Gastrocnemius medialis (tissue), 4 donors: ENCODE measurements around the gene SPG7. TPM values are rescaled to one million over a fixed set of nuclear protein-coding genes. Genes with fewer than 3 reads are reported as not detected.

Experiments
- ATAC-seq, 2 donors: fragments of 150-250 bp; one replicate each; pipeline ENCODE4 v1.9.1; 2016
- DNase-seq, 2 donors: peaks; one replicate each; pipeline ENCODE4 v3.0.0-alpha.2; 2019
- H3K27ac ChIP-seq, 4 donors: fragments of 200-600 bp; sonication (generic); 1 replicate in 1 of 4; 2 replicates in 3 of 4; pipeline ENCODE4 v1.5.1; 2016 to 2018; ENCODE audit warnings: mild to moderate bottlenecking in 2 of 4, moderate library complexity in 1 of 4
- H3K27me3 ChIP-seq, 3 donors: fragments of 200-600 bp; sonication (generic) in 2 of 3; 1 replicate in 1 of 3; 2 replicates in 2 of 3; pipeline versions ENCODE4 v1.5.1 to v1.6.0; 2016 to 2019; ENCODE audit warnings: mild to moderate bottlenecking in 1 of 3, moderate library complexity in 1 of 3
- H3K36me3 ChIP-seq, 2 donors: fragments of 200-600 bp; sonication (generic) in 1 of 2; one replicate each; pipeline ENCODE4 v1.5.1; 2017 to 2018
- H3K4me1 ChIP-seq, 2 donors: fragments of 200-600 bp; sonication (generic) in 1 of 2; one replicate each; pipeline ENCODE4 v1.5.1; 2016 to 2017; ENCODE audit warnings: mild to moderate bottlenecking in 2 of 2
- H3K4me3 ChIP-seq, 4 donors: fragments of 200-600 bp; sonication (generic) in 3 of 4; 1 replicate in 1 of 4; 2 replicates in 3 of 4; pipeline ENCODE4 v1.5.1; 2016 to 2019; ENCODE audit warnings: mild to moderate bottlenecking in 2 of 4
- H3K9me3 ChIP-seq, 3 donors: fragments of 200-600 bp; sonication (generic) in 2 of 3; 1 replicate in 1 of 3; 2 replicates in 2 of 3; pipeline ENCODE4 v1.5.1; 2016 to 2019
- CTCF ChIP-seq, 5 experiments: fragments of 450-650 bp in 3 of 5; fragments of 200-600 bp in 2 of 5; sonication (generic) in 2 of 5; IDR thresholded peaks in 4 of 5; conservative IDR thresholded peaks in 1 of 5; 1 replicate in 4 of 5; 2 replicates in 1 of 5; pipeline ENCODE4 v1.5.1; 2016 to 2019; ENCODE audit warnings: antibody characterized with exemption in 5 of 5, mild to moderate bottlenecking in 3 of 5, moderate library complexity in 3 of 5
- POLR2A ChIP-seq, 2 donors: fragments of 450-650 bp; IDR thresholded peaks; one replicate each; pipeline ENCODE4 v1.6.1; 2017; ENCODE audit warnings: antibody characterized with exemption in 2 of 2, mild to moderate bottlenecking in 2 of 2, moderate library complexity in 2 of 2
- in situ Hi-C, 4 donors: fragments of 200-750 bp; cut with MboI; loops; one replicate each; pipeline versions ENCODE4 v1.15.0 to v1.8.0; 2017; ENCODE audit warnings: low sequenced_read_pairs in 4 of 4
- intact Hi-C: fragments of 100-400 bp; cut with DNase I; formaldehyde crosslinking; loops from one replicate; pipeline ENCODE4 v1.15.1; 2023; ENCODE audit warnings: low total_unique reads
- total RNA-seq, 4 donors: library from RNA; depleted of rRNA; stranded (reverse); fragments of >200 nt; gene quantifications; one replicate each; pipeline versions ENCODE4 v1.1.0 to v1.2.3, GENCODE V29; 2016

SPG7 gene
- total RNA-seq, 4 donors from 2014 or later = 67.7 to 117 (median 100.0) TPM

- intact Hi-C loops = no loop called here
- DNase-seq (no peak), ATAC-seq (no peak)
- H3K4me1 ChIP-seq = no peaks in the 10 kb centered on the region
- H3K27me3 ChIP-seq = no peaks in the 10 kb centered on the region
- H3K27ac ChIP-seq = no peak overlapping the region
- no peak for TF ChIP-seq CTCF (IDR thresholded peaks at IDR 0.05 in 4 of 5, conservative IDR thresholded peaks at IDR 0.05 in 1 of 5)
- no peak for TF ChIP-seq POLR2A (IDR thresholded peaks at IDR 0.05)
- no peak overlapping the region for H3K4me3 ChIP-seq
- no peaks in the 10 kb centered on the region for H3K36me3 ChIP-seq
- in situ Hi-C loops = no loop called here
- no peaks in the 10 kb centered on the region for H3K9me3 ChIP-seq
These were observed 87.3 kb downstream of the SPG7 start for GRCh38 chr16:89595330-89596060.

GRCh38 chr16:89596061-89596689, 88.0 kb downstream of the SPG7 start:
- intact Hi-C loops = no loop called here
- H3K4me1 ChIP-seq = no peaks in the 10 kb centered on the region
- in situ Hi-C loops = no loop called here
- ATAC-seq = no peak
- DNase-seq = no peak
- no peaks in the 10 kb centered on the region for H3K9me3 ChIP-seq
- no peak for TF ChIP-seq POLR2A (IDR thresholded peaks at IDR 0.05)
- no peak for TF ChIP-seq CTCF (IDR thresholded peaks at IDR 0.05 in 4 of 5, conservative IDR thresholded peaks at IDR 0.05 in 1 of 5)
- H3K36me3 ChIP-seq = no peaks in the 10 kb centered on the region
- no peak overlapping the region for H3K4me3 ChIP-seq
- no peak overlapping the region for H3K27ac ChIP-seq
- no peaks in the 10 kb centered on the region for H3K27me3 ChIP-seq

- in situ Hi-C loops (no loop called here), intact Hi-C loops (no loop called here)
These were observed 88.9 kb downstream of the SPG7 start for GRCh38 chr16:89596957-89597649.

GRCh38 chr16:89598199-89598598, 90.0 kb downstream of the SPG7 start:
- H3K4me1 ChIP-seq = no peaks in the 10 kb centered on the region
- no peaks in the 10 kb centered on the region for H3K9me3 ChIP-seq
- in situ Hi-C loops (no loop called here), intact Hi-C loops (no loop called here)
- TF ChIP-seq POLR2A (IDR thresholded peaks at IDR 0.05) (no peak), CTCF (IDR thresholded peaks at IDR 0.05 in 4 of 5, conservative IDR thresholded peaks at IDR 0.05 in 1 of 5) (no peak)
- no peak overlapping the region for H3K27ac ChIP-seq
- H3K27me3 ChIP-seq = peaks cover 0 to 11% (median 6%) of the 10 kb centered on the region in 3 donors
- ATAC-seq (no peak), DNase-seq (no peak)
- no peak overlapping the region for H3K4me3 ChIP-seq
- no peaks in the 10 kb centered on the region for H3K36me3 ChIP-seq

More at GRCh38 chr16:89596957-89597649, 88.9 kb downstream of the SPG7 start:
- Histone ChIP-seq H3K27ac (no peak overlapping the region), H3K9me3 (no peaks in the 10 kb centered on the region), H3K4me1 (no peaks in the 10 kb centered on the region), H3K4me3 (no peak overlapping the region), H3K27me3 (peaks cover 0 to 4% (median under 1%) of the 10 kb centered on the region in 3 donors), H3K36me3 (no peaks in the 10 kb centered on the region)
- TF ChIP-seq POLR2A (IDR thresholded peaks at IDR 0.05) (no peak), CTCF (IDR thresholded peaks at IDR 0.05 in 4 of 5, conservative IDR thresholded peaks at IDR 0.05 in 1 of 5) (no peak)
- ATAC-seq = no peak
- no peak for DNase-seq
